Stimulated activated CD8-positive, alpha-beta memory T cell treated with anti-CD3 and anti-CD28 coated beads, Interleukin-2, amount 100 ng/mL, for 48 hours (primary cell): ENCODE measurements around the gene EFCAB8.
"Not testable (repeated sequence)": the region's sequence is repeated elsewhere in the genome, so short reads cannot be mapped to it uniquely, and the experiment has no call there.

ENCODE experiments used
- DNase-seq, 2 donors: peaks; one replicate each; pipeline ENCODE4 v3.0.0-alpha.2; 2020; ENCODE audit warnings: low read depth in 2 of 2

Gene EFCAB8

GRCh38 chr20:32909896-32910571, 51.3 kb downstream of the EFCAB8 start:
- DNase-seq, result no peak

GRCh38 chr20:32911355-32911754, 52.6 kb downstream of the EFCAB8 start:
- no peak for DNase-seq

DNA sequence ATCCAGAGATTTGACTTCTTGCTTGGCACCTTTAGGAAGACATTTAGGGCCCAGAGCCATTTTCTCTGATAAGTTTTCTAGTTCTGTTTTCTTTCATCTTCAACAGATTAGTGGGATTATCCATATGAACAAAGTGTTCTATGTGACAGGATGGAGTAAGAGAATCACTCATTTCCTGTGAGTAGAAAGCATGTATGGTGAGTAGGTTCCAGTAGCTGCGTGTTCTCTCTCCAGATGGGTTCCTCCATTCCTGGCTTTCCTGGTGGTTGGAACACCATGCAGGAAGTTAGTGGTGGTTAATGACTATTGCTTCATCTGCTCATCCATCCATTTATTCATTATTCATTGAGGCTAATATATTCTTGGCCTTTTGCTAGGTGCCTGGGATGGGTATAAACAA, 54.0 kb downstream of the EFCAB8 start:
- DNase-seq, result no peak

- no peak for DNase-seq
Observed at GRCh38 chr20:32914031-32914430, 55.3 kb downstream of the EFCAB8 start.

DNA sequence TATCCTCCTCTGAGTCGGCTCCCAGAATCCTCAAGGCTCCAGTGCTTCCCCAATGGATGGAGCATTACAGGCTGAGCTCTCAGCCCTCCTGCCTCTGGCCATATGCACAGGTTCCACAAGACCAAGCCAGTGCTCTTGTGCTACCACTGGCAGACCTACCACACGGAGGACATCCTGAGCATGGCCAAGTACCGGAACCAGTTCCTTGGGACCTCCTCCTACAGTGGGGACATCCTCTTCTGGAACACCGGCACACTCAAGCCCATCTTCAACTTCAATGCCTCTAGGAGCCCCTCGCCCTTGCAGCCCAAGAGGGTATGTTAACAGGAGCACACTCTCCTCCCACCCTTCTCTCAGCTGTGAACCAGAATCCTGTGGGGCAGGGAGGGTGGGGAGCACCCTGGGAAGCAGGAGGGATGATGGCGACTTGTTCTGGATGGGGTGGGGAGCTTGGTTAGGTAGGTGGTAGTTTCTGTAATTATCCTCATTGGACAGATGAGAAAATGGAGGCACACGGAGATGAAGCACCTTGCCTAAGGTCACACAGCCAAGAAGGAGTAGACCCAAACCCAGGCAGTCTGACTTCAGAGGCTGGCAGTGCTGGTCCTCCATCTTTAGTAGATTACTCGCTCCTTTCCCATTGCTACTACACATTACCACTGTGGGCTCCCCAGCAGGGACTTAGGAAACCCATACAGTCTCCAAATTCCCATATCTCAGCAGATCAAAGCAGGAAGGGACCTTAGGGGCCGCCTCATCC, 58.6 kb downstream of the EFCAB8 start:
- no peak for DNase-seq

DNA sequence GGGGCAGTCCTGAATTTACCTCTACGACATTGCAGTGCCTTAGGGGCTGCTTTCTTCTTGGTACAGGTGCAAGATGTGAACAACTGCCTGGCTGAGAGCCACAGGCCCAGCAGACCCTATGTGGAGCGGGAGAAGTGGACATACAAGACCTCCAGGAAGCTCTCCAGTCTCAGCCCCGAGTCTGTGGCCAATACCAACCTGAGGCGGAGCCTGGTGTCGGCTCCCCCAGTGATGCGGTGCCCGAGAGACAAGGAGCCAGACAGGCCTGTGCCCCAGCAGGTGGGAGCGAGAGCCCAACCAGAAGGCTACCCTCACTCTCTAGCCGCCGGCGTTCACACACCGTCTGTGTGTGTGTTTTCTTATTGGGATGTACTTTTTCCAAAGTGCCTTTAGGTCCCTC, 59.6 kb downstream of the EFCAB8 start:
- DNase-seq, result no peak

GRCh38 chr20:32918751-32919150, 60.0 kb downstream of the EFCAB8 start:
- DNase-seq, result no peak

GRCh38 chr20:32920066-32920465, 61.3 kb downstream of the EFCAB8 start:
- no peak for DNase-seq

GRCh38 chr20:32920530-32921298, 62.0 kb downstream of the EFCAB8 start:
- no peak for DNase-seq

DNA sequence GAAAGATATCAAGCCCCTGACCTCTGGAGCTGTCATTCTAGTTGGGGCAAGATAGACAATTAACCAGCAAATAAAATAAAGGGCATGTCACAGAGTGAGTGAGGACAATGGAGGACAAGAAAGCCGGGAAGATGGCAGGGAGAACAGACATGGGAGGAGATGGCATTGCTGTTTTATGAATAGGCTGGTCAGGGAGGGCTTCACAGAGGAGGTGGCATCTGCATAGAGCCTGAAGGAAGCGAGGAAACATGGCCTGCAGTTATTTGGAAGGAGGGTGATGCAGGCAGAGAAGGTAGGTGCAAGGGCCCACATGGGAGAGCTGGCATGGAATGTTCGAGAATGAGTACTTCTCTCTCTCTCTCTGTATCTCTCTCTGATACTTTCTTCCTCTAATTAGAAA, 63.7 kb downstream of the EFCAB8 start:
- no peak for DNase-seq

GRCh38 chr20:32924781-32925180, 66.1 kb downstream of the EFCAB8 start:
- DNase-seq, result no peak

- no peak for DNase-seq
Observed at GRCh38 chr20:32925481-32926196, 66.9 kb downstream of the EFCAB8 start.

DNA sequence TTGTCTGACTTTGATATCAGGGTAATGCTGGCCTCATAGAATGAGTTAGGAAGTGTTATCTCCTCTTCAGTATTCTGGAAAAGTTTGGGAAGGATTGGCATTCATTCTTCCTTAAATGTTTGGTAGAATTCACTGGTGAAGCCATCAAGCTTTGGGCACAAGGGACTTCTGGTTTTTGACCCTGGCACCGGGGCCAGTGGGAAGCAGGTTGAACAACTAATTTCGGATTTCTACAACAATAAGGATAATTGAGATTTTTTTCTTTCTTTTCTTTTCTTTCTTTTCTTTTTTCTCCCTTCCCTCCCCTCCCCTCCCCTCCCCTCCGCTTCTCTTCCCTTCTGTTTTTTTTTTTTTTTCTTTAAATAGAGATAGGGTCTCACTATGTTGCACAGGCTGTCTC, 70.4 kb downstream of the EFCAB8 start:
- DNase-seq, result no peak

GRCh38 chr20:32930181-32930580, 71.5 kb downstream of the EFCAB8 start:
- DNase-seq, result no peak

DNA sequence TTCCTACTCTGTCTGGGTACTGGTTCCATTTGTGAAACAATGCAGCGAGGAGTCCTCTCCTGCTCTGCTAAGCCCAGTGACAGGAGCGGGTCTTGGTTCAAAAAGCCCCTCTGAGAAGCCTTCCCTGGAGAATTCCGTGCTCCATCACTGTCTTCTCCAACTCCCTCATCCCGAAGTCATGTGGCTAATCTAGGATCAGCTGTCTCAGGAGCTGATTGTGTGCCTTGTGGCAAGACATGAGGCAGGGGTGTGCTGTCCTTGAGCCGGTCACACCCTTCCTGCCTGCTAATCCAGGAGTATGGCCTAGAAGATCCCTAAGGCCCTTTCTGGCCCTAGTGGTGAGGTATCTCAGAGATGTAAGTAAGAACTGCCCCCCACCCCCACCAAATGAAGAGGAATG, 72.0 kb downstream of the EFCAB8 start:
- DNase-seq, result no peak

DNA sequence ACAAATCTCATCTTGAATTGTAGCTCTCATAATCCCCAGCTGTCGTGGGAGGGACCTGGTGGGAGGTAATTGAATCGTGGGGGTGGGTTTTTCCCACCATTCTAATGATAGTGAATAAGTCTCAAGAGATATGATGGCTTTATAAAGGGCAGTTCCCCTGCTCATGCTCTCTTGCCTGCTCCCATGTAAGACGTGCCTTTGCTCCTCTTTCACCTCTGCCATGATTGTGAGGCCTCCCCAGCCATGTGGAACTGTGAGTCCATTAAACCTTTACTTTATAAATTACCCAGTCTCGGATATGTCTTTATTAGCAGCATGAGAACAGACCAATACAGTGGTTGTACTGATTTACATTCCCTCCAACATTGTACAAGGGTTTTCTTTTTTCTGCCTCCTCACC, 75.9 kb downstream of the EFCAB8 start:
- no peak for DNase-seq

DNA sequence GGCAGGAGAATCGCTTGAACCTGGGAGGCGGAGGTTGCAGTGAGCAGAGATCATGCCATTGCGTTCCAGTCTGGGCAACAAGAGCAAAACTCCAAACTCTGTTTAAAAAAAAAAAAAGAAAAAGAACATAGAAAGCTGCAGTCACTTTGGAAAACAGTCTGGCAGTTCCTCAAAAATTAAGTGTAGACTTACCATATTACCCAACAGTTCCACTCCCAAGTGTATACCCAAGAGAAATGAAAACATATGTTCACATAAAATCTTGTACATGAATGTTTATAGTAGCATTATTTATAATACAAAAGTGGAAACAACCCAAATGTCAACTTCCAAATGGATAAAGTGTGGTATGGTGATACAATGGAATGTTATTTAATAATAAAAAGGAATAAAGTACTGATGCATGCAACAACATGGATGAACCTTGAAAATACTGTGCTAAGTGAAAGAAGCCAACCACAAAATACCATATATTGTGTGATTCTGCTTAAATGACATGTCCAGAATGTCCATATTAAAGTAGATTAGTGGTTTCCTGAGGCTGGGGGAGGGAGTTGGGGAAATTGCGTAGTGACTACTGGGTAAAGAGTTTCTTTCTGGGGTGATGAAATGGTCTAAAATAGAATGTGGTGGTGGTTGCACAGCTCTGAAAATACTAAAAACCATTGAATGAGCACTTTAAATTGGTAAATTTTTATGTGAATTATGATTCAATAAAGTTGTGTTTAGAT, 82.6 kb downstream of the EFCAB8 start:
- no peak for DNase-seq

GRCh38 chr20:32943490-32944052, 84.8 kb downstream of the EFCAB8 start:
- no peak for DNase-seq

GRCh38 chr20:32945710-32946221, 87.0 kb downstream of the EFCAB8 start:
- no peak for DNase-seq

- DNase-seq, result no peak
Observed at GRCh38 chr20:32946629-32947028, 87.9 kb downstream of the EFCAB8 start.

GRCh38 chr20:32950539-32950938, 91.8 kb downstream of the EFCAB8 start:
- not testable (repeated sequence) for DNase-seq
